ENCODE measurements around the gene RBM12. TPM values are rescaled to one million over a fixed set of nuclear protein-coding genes. Genes with fewer than 3 reads are reported as not detected.

Gene RBM12
- total RNA-seq, 1 donor = 62.6 TPM

- Histone ChIP-seq H3K27ac (ENCODE audit: low read depth, low read length) (peak overlapping the region; percentile 63), H3K9me3 (ENCODE audit: low read depth, low read length) (no peaks in the 10 kb centered on the region), H3K27me3 (ENCODE audit: insufficient read depth, low read length) (no peaks in the 10 kb centered on the region), H4K20me1 (ENCODE audit: insufficient read depth, low read length) (no peaks in the 10 kb centered on the region), H3K4me3 (ENCODE audit: insufficient read depth, low read length) (peak overlapping the region; percentile 72), H3K4me1 (ENCODE audit: insufficient read depth, low read length) (peaks cover 23% of the 10 kb centered on the region), H3K79me2 (ENCODE audit: insufficient read depth, low read length) (no peaks in the 10 kb centered on the region), H3K4me2 (ENCODE audit: insufficient read depth, low read length) (peak overlapping the region; percentile 87), H3K36me3 (ENCODE audit: insufficient read depth, low read length) (peaks cover 8% of the 10 kb centered on the region), H2AFZ (ENCODE audit: low read length) (peak overlapping the region; percentile 84)
- DNase-seq (ENCODE audit: insufficient read length, low spot score, missing footprints) = peak; percentile 98
- TF ChIP-seq CTCF (IDR thresholded peaks at IDR 0.05; ENCODE audit: extremely low read depth, low read depth, low read length) = no peak
Observed at GRCh38 chr20:35616465-35617396, 48.0 kb downstream of the RBM12 start.

- no peaks in the 10 kb centered on the region for H3K36me3 ChIP-seq (ENCODE audit: insufficient read depth, low read length)
- peak within 1 kb of the TSS; percentile 87 for H3K4me2 ChIP-seq (ENCODE audit: insufficient read depth, low read length)
- H3K27ac ChIP-seq (ENCODE audit: low read depth, low read length) = peak within 1 kb of the TSS; percentile 70
- H2AFZ ChIP-seq (ENCODE audit: low read length) = peak within 1 kb of the TSS; percentile 84
- no peak for TF ChIP-seq CTCF (IDR thresholded peaks at IDR 0.05; ENCODE audit: extremely low read depth, low read depth, low read length)
- H3K79me2 ChIP-seq (ENCODE audit: insufficient read depth, low read length) = no peaks in the 10 kb centered on the region
- H3K9me3 ChIP-seq (ENCODE audit: low read depth, low read length) = no peaks in the 10 kb centered on the region
- H3K4me3 ChIP-seq (ENCODE audit: insufficient read depth, low read length) = peak within 1 kb of the TSS; percentile 72
- no peaks in the 10 kb centered on the region for H3K27me3 ChIP-seq (ENCODE audit: insufficient read depth, low read length)
- DNase-seq (ENCODE audit: insufficient read length, low spot score, missing footprints) = peak; percentile 99
- H4K20me1 ChIP-seq (ENCODE audit: insufficient read depth, low read length) = no peaks in the 10 kb centered on the region
- peaks cover 23% of the 10 kb centered on the region for H3K4me1 ChIP-seq (ENCODE audit: insufficient read depth, low read length)
Observed at GRCh38 chr20:35615667-35616464, 48.8 kb downstream of the RBM12 start, which contains the start of gene SPAG4. Gene SPAG4, plus strand, starts transcription at chr20:35615829. Its CDS starts 175 bp downstream, at chr20:35616004.

DNA sequence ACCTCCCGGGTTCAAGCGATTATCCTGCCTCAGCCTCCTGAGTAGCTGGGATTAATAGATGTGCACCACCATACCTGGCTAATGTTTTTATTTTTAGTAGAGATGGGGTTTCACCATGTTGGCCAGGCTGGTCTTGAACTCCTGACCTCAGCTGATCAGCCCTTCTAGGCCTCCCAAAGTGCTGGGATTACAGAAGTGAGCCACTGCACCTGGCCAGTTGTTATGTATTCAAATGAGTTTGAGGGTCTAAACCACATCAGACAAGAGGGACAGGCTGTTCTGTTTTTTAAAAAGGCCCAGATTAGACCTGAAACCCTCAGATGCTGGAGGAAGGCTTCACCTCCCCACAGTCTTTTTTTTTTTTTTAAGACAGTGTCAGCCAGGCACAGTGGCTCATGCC, 53.2 kb downstream of the RBM12 start:
- Histone ChIP-seq H3K4me3 (ENCODE audit: insufficient read depth, low read length) (no peak overlapping the region), H3K4me2 (ENCODE audit: insufficient read depth, low read length) (no peak overlapping the region), H3K27ac (ENCODE audit: low read depth, low read length) (no peak overlapping the region), H4K20me1 (ENCODE audit: insufficient read depth, low read length) (no peaks in the 10 kb centered on the region), H3K27me3 (ENCODE audit: insufficient read depth, low read length) (no peaks in the 10 kb centered on the region), H3K9me3 (ENCODE audit: low read depth, low read length) (no peaks in the 10 kb centered on the region), H3K79me2 (ENCODE audit: insufficient read depth, low read length) (no peaks in the 10 kb centered on the region), H2AFZ (ENCODE audit: low read length) (no peak overlapping the region), H3K4me1 (ENCODE audit: insufficient read depth, low read length) (no peaks in the 10 kb centered on the region), H3K36me3 (ENCODE audit: insufficient read depth, low read length) (no peaks in the 10 kb centered on the region)
- TF ChIP-seq CTCF (IDR thresholded peaks at IDR 0.05; ENCODE audit: extremely low read depth, low read depth, low read length) = no peak
- DNase-seq (ENCODE audit: insufficient read length, low spot score, missing footprints) = no peak
